ENCODE data around the gene FFAR4.

Gene FFAR4

GRCh38 chr10:93570383-93570782, 3.9 kb downstream of the FFAR4 start:
- Histone ChIP-seq H3K4me1 (ENCODE audit: insufficient read depth, poor library complexity, severe bottlenecking) (no peaks in the 10 kb centered on the region), H3K27ac (ENCODE audit: poor library complexity, severe bottlenecking) (no peak overlapping the region), H3K27me3 (ENCODE audit: insufficient read depth, poor library complexity, severe bottlenecking) (peaks cover 35% of the 10 kb centered on the region), H3K9me3 (ENCODE audit: severe bottlenecking) (no peaks in the 10 kb centered on the region), H3K36me3 (ENCODE audit: low read depth) (no peaks in the 10 kb centered on the region), H3K4me3 (ENCODE audit: severe bottlenecking) (no peak overlapping the region)
- no peak for DNase-seq (ENCODE audit: low spot score)
- TF ChIP-seq, protein P1, sequence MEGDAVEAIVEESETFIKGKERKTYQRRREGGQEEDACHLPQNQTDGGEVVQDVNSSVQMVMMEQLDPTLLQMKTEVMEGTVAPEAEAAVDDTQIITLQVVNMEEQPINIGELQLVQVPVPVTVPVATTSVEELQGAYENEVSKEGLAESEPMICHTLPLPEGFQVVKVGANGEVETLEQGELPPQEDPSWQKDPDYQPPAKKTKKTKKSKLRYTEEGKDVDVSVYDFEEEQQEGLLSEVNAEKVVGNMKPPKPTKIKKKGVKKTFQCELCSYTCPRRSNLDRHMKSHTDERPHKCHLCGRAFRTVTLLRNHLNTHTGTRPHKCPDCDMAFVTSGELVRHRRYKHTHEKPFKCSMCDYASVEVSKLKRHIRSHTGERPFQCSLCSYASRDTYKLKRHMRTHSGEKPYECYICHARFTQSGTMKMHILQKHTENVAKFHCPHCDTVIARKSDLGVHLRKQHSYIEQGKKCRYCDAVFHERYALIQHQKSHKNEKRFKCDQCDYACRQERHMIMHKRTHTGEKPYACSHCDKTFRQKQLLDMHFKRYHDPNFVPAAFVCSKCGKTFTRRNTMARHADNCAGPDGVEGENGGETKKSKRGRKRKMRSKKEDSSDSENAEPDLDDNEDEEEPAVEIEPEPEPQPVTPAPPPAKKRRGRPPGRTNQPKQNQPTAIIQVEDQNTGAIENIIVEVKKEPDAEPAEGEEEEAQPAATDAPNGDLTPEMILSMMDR (IDR thresholded peaks at IDR 0.05; ENCODE audit: poor library complexity, severe bottlenecking) = no peak
- no peak for ATAC-seq (ENCODE audit: low read depth)

GRCh38 chr10:93572606-93573005, 6.1 kb downstream of the FFAR4 start:
- Histone ChIP-seq H3K4me1 (ENCODE audit: insufficient read depth, poor library complexity, severe bottlenecking) (no peaks in the 10 kb centered on the region), H3K9me3 (ENCODE audit: severe bottlenecking) (no peaks in the 10 kb centered on the region), H3K27me3 (ENCODE audit: insufficient read depth, poor library complexity, severe bottlenecking) (peaks cover 13% of the 10 kb centered on the region), H3K4me3 (ENCODE audit: severe bottlenecking) (no peak overlapping the region), H3K27ac (ENCODE audit: poor library complexity, severe bottlenecking) (no peak overlapping the region), H3K36me3 (ENCODE audit: low read depth) (no peaks in the 10 kb centered on the region)
- no peak for DNase-seq (ENCODE audit: low spot score)
- ATAC-seq (ENCODE audit: low read depth) = no peak
- TF ChIP-seq, protein P1 (IDR thresholded peaks at IDR 0.05; ENCODE audit: poor library complexity, severe bottlenecking) = no peak

DNA sequence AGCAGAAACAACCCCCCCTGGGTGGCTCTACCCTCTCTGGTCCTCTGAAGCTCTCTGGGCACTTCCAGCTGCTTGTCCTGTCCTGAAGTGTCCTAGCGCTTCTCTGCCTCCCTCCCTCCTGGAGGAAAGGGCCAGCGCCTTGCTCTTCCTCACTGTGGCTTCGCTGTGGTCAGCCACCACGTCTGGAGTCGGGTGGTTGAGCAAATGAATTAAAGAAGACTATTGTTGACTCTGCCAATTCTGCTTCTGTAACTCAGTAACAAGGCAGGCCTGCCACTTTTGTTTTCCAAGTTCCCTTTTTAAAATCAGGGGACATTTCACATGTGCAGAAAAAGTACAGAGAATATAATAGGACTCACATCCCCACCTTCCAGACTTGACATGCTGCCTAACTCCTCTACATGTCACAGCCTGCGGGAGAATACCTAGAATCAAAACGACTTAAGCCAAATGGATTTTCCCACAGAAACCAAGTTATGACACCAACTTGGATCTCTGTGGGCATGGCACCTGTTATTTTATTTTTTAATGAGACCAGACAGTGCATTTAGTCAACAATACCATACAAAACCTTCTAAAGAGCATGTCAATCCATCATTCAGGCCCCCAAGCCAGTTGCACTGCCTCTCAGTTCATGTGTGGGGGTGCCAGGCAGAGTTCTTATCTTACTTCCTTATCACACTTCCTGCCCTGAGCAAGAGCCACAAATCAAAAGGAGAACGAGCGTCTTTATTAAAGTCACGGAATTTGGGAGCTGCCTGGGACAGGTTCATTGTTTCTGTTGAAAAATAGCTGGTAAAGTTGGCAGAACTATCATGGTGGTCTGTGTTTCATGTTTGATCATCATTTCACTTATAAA, 6.8 kb downstream of the FFAR4 start:
- Histone ChIP-seq H3K36me3 (ENCODE audit: low read depth) (no peaks in the 10 kb centered on the region), H3K4me3 (ENCODE audit: severe bottlenecking) (no peak overlapping the region), H3K27ac (ENCODE audit: poor library complexity, severe bottlenecking) (no peak overlapping the region), H3K4me1 (ENCODE audit: insufficient read depth, poor library complexity, severe bottlenecking) (no peaks in the 10 kb centered on the region), H3K9me3 (ENCODE audit: severe bottlenecking) (no peaks in the 10 kb centered on the region), H3K27me3 (ENCODE audit: insufficient read depth, poor library complexity, severe bottlenecking) (peaks cover 6% of the 10 kb centered on the region)
- ATAC-seq (ENCODE audit: low read depth) (no peak), DNase-seq (ENCODE audit: low spot score) (no peak)
- TF ChIP-seq, protein P1 (IDR thresholded peaks at IDR 0.05; ENCODE audit: poor library complexity, severe bottlenecking) = no peak

DNA sequence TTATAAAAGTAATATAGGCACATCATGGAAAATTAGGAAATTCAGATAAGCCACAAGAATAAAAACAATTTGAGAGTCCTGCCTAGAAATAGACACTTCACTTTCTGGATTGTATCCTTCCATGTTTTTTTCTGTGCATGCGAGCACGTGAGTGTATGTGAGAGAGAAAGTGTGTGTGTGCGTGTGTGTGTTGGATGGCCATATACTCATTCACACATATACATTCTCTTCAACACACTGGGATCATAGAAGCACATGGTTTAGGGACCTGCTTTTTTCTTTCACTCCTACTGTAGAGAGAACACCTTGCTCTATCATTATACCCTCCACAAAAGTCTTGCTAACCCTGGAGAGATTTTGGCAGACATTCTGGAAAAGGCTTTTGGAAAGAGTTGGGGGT, 7.5 kb downstream of the FFAR4 start:
- no peak overlapping the region for H3K27ac ChIP-seq (ENCODE audit: poor library complexity, severe bottlenecking)
- no peak for DNase-seq (ENCODE audit: low spot score)
- no peak overlapping the region for H3K4me3 ChIP-seq (ENCODE audit: severe bottlenecking)
- no peak for ATAC-seq (ENCODE audit: low read depth)
- H3K9me3 ChIP-seq (ENCODE audit: severe bottlenecking) = no peaks in the 10 kb centered on the region
- no peaks in the 10 kb centered on the region for H3K4me1 ChIP-seq (ENCODE audit: insufficient read depth, poor library complexity, severe bottlenecking)
- TF ChIP-seq, protein P1 (IDR thresholded peaks at IDR 0.05; ENCODE audit: poor library complexity, severe bottlenecking) = no peak
- H3K27me3 ChIP-seq (ENCODE audit: insufficient read depth, poor library complexity, severe bottlenecking) = peaks cover under 1% of the 10 kb centered on the region
- no peaks in the 10 kb centered on the region for H3K36me3 ChIP-seq (ENCODE audit: low read depth)

DNA sequence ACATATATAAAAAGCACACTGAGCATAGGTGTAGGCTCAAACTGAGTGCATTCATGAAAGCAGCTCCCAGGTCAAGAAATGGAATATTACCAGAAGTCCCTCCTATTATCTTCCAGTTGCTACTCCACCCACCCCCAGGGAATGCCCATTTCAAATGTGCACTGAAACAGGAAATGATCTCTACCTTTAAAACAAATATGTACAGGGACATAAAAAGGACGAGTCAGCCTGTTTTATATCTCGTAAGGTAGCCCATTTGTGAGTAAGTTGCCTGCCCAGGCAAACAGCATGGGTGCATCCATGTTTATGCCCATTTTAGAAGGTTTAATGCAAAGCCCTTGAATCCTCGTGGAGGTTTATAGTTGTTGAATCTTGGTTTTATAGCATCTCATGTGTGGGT, 10.4 kb downstream of the FFAR4 start:
- DNase-seq (ENCODE audit: low spot score) = no peak
- H3K9me3 ChIP-seq (ENCODE audit: severe bottlenecking) = no peaks in the 10 kb centered on the region
- H3K36me3 ChIP-seq (ENCODE audit: low read depth) = no peaks in the 10 kb centered on the region
- H3K4me3 ChIP-seq (ENCODE audit: severe bottlenecking) = no peak overlapping the region
- TF ChIP-seq, protein P1 (IDR thresholded peaks at IDR 0.05; ENCODE audit: poor library complexity, severe bottlenecking) = no peak
- H3K27ac ChIP-seq (ENCODE audit: poor library complexity, severe bottlenecking) = no peak overlapping the region
- H3K4me1 ChIP-seq (ENCODE audit: insufficient read depth, poor library complexity, severe bottlenecking) = peaks cover 4% of the 10 kb centered on the region
- H3K27me3 ChIP-seq (ENCODE audit: insufficient read depth, poor library complexity, severe bottlenecking) = no peaks in the 10 kb centered on the region
- 0 out of 3 replicates have a peak, but pooled peaks have one; percentile 7 for ATAC-seq (ENCODE audit: low read depth)
